Erythroblast (primary cell): ENCODE data around the gene SAMD11.

ENCODE experiments used
- DNase-seq, 2 experiments: peaks; one replicate each; lab custom pipeline; 2025; lab: John Stamatoyannopoulos, UW
- GATA1 ChIP-seq: IDR thresholded peaks from 2 replicates; pipeline ENCODE4 v1.6.1; 2011; ENCODE audit warnings: low read depth, mild to moderate bottlenecking, control low read depth, low read length, moderate library complexity
- POLR2A ChIP-seq: IDR thresholded peaks from 2 replicates; pipeline ENCODE4 v1.6.1; 2011; ENCODE audit warnings: mild to moderate bottlenecking, low read length

SAMD11 gene

DNA sequence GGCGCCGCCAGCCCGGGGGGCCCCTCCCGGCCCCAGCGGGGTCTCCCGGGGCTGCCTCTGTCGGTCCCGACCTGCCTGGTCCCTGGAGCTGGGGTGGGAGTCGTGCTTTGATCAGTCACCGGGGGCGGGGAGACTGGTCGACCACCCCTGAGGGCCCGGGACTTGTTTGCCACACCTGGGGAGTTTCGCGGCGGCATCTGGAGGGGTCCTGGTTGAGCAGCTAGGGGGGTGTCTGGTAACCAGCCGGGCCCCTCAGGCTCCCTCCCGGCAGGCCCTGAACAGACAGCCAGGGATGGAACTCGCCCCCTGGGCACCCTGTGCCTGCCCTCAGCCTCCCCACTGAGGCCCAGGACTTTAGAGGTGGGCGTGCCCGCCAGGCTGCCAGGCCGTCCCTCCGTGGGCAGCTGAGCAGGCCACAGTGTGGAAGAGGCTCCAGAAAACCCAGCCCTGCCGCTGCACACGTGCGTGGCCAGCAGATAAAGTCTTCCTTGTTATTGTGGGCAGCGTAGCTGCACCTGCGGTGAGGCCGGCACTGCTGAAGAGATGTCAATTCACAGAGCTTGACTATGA lies 13.3 kb upstream of the SAMD11 start:
- no peak for TF ChIP-seq GATA1
- no peak for TF ChIP-seq POLR2A
- DNase-seq = no peak

DNA sequence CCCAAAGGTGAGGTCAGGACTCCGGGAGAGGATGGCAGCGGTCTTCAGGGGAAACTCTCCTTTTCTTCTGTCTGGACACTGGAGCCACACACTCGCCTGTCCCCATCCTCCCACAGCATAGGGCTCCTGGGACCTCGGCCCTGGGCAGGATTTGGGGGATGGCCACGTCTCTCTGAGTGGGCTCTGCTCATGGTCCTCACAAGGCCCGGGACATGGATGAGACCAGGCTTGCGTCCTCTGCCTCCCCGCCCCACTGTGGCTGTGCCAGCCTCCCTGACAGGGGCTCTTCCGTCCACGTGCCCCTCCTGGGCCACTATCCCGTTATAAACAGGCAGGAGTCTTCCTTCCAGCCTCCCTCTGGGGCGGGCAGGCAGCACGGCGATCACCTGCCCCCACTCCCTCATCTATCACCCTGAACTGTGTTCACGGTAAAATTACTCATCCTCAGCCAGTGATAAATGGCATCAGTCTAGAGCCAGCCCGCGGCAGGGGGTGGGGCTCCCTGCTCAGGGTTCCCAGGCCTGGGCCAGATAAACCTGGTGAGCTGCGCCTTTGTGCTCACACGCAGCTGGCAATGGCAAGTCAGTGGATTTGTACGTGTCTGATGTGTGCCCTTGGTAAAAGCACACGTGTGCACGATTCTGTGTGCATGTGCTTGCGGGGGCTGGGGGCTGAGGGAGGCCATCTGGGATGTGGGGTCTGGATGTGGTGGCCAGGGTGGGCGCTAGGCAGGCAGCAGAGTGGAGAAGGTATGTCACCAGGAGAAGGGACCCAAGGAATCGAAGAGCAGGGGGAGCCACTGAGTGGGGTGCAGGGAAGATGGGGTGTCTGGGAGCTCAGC lies 12.6 kb upstream of the SAMD11 start:
- TF ChIP-seq GATA1 (no peak), POLR2A (no peak)
- DNase-seq = no peak

DNA sequence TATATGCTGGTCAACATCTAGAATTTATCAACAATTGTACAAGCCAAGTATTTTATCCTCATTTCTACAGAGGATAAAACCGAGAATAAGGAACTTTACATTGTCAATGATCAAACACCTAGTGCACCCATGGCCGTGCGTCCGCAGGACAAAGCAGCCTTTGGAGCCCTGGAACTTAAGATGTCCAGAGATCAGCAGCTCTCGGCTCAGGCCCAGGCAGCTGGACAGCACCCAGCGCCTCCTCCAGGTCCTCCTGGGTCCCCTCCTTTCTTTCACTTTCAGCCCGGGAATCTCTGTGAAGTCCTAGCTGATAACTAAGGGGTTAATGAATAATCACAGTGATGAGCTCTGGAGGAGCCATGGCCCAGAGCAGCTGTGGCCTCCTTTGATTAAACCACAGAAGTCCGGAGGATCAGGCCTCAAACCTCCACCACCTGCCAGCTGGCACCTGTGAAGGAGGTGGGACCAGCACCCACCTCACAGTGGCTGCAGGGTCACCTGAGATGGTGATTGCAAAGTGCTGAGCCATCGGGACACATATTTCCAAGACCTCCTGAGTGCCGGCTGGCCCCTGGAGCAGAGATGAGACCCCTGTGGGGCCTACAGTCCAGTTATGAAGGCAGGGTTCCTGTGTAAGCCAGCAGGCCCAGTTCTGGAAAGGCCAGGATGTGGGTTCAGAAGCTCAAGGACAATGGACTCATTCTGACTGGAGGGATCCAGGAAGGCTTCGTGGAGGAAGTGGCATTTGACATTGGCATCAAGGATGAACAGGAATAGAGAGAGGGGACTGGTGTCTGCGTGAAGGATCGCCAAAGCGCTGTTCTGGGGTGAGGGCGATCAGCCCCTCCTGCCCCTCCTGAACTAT lies 11.6 kb upstream of the SAMD11 start:
- no peak for TF ChIP-seq POLR2A
- no peak for TF ChIP-seq GATA1
- DNase-seq = no peak

DNA sequence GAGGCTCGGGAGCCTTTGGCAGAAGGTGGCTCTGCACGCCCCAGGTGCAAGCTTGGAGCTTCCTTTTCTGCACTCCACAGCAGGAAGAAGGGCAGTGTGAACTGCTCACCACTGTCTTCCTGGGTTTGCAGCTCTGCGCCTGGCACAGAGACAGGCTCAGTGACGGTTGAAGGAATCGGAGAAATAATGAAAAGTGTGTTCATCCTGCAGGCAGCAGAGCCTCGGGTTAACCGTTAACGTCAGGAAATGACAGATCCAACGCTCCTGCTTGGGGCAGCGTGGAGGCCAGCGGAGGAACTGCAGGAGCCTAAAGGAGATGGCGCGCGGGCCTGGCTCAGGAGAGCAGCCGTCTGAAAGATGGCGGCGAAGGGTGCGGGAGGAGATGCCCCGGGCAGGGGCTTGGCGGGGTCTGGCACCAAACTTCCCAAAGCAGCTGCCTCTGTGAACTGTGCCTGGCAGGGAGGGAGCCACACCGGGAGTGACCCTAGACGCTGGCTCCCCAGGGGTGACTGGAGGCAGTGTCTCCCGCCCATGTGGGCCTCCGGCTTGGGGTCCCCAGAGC lies 10.9 kb upstream of the SAMD11 start:
- TF ChIP-seq GATA1 (no peak), POLR2A (no peak)
- no peak for DNase-seq

DNA sequence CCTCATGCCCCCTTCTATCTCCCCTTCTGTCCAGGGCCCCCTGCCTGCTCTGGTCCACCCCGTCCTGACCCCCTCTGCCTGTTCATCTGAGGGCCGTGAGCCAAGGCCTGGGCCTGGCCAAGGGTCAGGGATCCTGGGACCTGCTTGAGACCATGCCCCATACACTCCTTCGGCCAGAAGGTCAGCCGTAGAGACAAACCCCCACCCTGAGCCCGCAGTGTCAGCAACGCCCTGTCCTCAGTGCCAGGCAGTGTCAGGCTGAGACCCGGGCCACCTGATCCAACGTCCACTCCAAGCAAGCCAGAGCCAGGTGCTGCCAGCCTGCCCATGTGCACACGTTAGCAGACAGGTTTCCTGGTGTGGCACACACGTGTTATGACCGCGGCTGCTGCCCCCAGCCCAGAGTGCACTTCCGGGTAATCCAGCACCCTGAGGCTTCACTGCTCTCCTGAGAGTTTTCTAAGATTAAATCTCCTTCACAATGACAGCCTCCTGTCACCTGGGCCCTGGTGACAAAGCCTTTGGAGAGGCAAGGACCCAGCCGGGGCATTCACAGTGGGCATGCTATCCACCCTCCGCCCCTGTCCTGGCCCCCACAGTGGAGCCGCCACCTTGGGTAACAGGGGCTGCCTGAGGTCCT lies 10.1 kb upstream of the SAMD11 start:
- no peak for DNase-seq
- TF ChIP-seq GATA1 (no peak), POLR2A (no peak)

DNA sequence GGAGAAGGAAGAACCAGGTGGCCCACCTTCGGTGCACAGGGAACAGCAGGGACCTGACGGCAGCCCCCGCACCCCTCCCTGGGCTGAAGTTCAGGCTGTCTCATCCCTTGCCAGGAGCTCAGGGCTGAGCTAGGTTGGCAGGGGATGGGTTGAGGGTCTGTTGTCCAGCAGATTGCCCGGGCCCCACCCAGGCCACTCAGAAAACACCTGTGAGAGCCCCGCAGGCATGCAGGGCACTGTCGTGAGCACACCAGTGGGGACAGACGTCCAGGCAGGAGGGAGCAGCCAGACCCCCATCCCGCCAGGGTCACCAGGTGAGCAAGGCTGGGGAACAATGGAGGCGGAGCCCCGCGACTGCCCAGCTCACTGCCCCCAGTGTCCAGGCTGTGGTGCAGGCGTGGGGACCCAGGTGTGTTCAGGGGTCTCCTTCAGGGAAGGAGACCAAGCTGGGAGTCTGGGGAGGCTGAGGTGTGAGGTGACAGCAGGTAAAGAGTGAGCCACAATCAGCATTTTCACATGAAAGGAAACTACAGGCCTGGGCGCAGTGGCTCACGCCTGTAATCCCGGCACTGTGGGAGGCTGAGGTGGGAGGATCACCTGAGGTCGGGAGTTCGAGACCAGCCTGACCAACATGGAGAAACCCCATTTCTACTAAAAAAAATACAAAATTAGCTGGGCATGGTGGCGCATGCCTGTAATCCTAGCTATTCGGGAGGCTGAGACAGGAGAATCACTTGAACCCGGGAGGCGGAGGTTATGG lies 9.4 kb upstream of the SAMD11 start:
- no peak for DNase-seq
- TF ChIP-seq GATA1 = no peak
- no peak for TF ChIP-seq POLR2A

DNA sequence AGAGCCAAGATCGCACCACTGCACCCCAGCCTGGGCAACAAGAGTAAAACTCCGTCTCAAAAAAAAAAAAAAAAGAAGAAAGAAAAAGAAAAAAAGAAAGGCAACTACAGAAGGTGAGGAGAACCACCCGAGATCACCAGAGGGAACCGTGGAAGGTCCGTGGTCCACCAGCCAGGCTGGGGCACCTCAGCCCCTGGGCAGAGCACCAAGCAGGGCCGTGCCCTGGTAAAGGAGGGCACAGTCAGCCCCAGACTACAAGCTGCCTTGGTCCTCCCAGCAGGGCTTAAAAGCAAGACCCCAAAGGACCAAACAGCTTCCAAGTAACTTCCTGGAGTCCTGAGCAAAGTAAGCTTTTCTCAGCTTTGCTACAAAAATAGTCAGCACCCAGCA lies 8.8 kb upstream of the SAMD11 start:
- DNase-seq = no peak
- TF ChIP-seq POLR2A = no peak
- no peak for TF ChIP-seq GATA1

DNA sequence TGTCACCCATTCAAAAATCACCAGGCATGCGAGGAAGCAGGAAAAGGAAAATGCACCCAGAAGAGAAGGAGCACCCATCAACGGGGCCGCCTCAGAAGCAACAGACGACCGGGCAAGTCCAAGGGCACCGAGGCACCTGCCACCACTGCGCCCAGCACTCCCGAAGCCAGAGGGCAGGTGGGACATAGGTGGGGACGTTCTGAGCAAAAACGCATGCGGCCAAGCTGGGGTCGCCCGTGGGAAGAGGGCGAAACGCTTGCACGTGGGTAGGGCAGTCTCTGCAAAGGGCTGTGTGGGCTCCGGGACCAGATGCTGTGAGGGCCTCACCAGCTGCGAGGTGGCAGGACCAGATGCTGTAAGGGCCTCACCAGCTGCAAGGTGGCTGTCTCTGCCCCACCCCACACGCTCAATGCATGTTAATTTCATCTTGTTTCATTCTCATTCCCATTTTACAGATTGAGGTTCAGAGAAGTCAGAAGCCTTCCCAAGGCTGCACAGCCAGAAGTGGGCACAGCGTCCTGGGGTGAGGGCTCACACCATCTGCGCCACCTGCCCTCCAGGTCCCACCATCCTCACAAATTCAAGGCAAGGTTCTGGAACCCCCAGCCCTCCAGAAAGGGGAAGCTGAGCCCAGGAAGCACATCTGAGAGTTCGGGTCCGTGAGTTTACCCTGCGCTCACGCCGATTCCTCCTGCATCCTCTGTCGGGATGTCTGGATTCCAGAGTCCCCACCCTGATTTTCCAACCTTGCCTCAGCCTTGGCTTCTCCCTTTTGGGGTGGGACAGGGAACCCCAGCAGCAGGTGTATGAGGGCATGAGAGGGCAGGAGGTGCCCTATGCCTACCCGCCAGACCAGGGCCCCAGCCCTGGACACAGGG lies 8.2 kb upstream of the SAMD11 start:
- DNase-seq = no peak
- TF ChIP-seq GATA1 = no peak
- TF ChIP-seq POLR2A = no peak

DNA sequence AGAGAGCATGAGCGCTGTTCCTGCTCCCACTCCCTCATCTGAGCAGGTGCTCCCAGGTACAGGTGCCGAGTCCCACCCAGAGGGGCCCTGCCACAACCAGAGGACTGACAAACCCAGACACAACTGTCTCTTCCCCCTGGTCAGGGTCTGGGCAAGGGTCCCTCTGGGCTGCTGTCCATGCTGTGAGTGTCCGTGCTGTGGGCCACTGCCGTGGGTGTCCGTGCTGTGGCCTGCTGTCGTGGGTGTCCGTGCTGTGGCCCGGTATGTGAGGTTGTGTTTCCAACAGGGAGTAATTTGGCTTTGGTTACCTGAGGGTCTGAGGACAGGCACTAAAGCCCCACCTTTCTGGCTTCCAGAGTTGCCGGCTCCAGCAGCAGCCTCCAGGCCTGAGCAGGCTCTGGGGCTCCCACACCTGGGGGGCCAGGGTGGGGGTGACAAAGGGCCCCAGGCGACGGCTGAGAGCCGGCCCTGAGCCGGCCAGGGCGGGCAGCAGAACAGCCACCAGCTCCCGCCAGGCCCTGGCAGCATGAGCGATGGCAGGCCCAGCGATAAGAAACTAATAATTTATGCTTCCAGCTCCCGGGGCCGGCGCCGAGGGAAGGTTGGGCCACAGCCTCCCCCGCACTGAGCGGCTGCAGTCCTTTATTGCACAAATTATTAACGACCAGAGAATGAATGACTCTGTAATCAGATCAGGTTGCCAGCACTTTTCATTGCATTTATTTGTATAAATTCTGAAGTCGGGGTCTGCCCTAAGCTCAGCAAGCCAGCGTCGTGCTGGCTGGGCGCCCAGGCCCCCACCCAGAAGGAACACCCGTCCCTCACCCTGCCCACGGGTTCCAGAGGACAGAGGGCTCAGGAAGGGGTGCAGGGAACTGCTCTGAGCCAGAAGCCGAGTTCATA lies 7.3 kb upstream of the SAMD11 start:
- DNase-seq = no peak
- no peak for TF ChIP-seq GATA1
- no peak for TF ChIP-seq POLR2A

DNA sequence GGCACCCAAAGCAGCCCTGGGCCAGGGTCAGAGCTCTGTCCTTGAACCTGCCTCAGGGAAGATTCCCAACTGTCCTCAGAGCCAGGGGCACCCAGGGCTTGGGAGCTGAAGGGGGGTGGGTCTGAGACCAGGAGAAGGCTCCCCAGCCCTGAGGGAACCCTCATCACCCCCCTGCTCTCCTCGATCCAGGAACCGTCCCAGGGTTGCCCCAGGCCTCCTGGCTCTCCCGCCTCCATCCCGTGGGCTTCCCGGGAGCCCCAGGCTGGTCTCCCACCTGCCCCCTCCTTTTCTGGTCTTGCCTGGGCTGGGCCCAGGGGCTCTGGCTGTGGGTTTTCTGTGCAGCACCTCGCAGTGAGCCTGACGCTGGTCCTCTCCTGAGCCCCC lies 6.7 kb upstream of the SAMD11 start:
- no peak for DNase-seq
- TF ChIP-seq POLR2A (no peak), GATA1 (no peak)
